Measurements from ENCODE around the gene RPLP2.
A peak's percentile ranks its signal among the peaks of the same experiment; 100 is the strongest.

RPLP2 gene

DNA sequence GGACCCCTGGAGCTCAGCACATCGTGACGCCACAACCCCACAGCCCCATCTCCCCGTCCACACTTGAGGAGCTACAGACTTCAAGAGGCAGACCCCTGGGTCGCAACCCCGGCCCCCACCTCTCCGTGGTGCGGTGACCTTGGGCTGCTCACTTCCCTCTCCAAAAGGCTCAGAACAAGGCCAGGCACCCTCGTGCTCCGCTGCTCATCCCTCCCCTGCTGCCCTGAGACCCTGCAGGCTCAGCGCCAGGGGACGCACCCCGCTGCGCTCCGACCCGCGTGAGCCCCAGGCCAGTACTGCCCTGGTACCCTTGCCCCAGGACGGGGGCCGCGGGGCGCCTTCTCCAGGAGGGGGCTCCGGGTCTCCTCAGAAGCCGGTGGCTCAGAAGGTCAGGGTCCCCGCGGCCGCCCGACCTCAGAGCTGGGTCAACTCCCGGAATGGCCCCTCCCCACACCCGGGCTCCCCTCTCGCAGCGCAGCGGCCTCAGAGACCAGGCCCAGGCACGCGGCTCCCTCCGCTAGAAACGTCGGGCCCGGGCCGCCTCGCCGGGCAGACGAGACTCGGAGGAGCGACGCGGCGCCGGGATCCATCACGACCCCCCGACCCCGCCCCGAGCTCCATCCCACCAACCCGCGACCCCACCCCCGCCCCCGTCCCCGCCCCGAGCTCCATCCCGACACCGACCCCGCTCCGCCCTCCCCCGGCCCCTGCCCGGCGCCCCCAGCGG is 33.0 kb upstream of the RPLP2 start:
- in situ Hi-C loops (cut with HindIII; ENCODE audit: low pct_ligation_motif_present, low sequenced_read_pairs): no loop called here
- Histone ChIP-seq H3K36me3 (replicated peaks) (peaks cover 23% of the 10 kb centered on the region), H3K27me3 (replicated peaks) (no peaks in the 10 kb centered on the region), H3K4me3 (ENCODE audit: low read depth, low read length) (peak overlapping the region; percentile 76), H3K27ac (peak overlapping the region; percentile 75)
- TF ChIP-seq, protein P1, sequence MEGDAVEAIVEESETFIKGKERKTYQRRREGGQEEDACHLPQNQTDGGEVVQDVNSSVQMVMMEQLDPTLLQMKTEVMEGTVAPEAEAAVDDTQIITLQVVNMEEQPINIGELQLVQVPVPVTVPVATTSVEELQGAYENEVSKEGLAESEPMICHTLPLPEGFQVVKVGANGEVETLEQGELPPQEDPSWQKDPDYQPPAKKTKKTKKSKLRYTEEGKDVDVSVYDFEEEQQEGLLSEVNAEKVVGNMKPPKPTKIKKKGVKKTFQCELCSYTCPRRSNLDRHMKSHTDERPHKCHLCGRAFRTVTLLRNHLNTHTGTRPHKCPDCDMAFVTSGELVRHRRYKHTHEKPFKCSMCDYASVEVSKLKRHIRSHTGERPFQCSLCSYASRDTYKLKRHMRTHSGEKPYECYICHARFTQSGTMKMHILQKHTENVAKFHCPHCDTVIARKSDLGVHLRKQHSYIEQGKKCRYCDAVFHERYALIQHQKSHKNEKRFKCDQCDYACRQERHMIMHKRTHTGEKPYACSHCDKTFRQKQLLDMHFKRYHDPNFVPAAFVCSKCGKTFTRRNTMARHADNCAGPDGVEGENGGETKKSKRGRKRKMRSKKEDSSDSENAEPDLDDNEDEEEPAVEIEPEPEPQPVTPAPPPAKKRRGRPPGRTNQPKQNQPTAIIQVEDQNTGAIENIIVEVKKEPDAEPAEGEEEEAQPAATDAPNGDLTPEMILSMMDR (IDR thresholded peaks at IDR 0.05; ENCODE audit: low read depth, low read length, missing control alignments): peak; percentile 15
- DNase-seq: no peak

DNA sequence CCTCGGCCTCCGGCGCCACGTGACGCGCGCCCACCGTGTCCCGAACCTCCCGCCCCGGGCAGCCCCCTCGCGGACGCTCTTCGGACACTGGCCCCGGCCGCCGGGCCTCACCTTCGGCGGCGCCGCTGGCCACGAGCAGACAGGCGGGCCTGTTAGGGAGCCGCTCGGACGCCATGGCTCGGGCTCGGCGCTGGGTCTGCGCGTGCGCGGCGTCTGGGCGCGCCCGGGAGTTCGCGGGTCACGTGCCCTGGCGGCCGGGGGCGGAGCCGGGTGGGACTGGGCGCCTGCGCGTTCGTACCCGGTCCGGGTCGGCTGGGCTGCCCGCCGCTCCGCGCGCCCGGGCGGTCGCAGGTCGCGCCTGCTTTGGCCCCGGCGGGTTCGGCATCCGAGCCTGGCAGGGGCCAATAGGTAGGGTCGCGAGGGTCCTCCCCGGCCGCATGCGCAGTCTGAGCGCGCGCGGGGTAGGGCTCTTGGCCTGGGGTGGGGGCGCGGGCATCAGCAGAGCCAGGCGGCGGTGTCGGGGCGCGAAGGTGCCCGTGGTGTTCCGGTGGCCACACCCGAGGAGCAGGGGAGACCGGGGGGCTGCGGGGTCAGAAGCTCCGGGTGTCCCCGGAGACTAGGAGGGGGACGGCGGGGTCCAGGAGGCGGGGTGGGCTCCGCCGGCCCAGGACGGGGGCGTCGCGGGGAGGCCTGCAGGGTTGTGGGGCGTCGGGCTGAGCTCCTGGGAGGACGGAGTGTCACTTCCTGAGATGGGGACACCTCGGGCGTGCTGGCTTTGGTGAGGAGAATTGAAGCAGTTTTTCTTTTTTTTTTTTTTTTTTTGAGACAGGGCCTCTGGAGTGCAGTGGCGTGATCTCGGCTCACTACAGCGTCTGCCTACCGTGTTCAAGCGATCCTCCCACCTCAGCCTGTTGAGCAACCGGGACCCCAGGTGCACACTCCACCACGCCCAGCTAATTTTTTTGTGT is 32.2 kb upstream of the RPLP2 start, which contains the start of gene GATD1:
TSS of gene GATD1 (minus strand) at position 200 of the 968 bp plus-strand sequence. CDS start at position 175, 25 bp downstream.
- in situ Hi-C loops (cut with HindIII; ENCODE audit: low pct_ligation_motif_present, low sequenced_read_pairs): no loop called here
- TF ChIP-seq, protein P1 (IDR thresholded peaks at IDR 0.05; ENCODE audit: low read depth, low read length, missing control alignments): no peak
- no peaks in the 10 kb centered on the region for H3K27me3 ChIP-seq (replicated peaks)
- H3K36me3 ChIP-seq (replicated peaks): peaks cover 17% of the 10 kb centered on the region
- peak within 1 kb of the TSS; percentile 75 for H3K27ac ChIP-seq
- peak; percentile 74 for DNase-seq
- peak within 1 kb of the TSS; percentile 76 for H3K4me3 ChIP-seq (ENCODE audit: low read depth, low read length)

DNA sequence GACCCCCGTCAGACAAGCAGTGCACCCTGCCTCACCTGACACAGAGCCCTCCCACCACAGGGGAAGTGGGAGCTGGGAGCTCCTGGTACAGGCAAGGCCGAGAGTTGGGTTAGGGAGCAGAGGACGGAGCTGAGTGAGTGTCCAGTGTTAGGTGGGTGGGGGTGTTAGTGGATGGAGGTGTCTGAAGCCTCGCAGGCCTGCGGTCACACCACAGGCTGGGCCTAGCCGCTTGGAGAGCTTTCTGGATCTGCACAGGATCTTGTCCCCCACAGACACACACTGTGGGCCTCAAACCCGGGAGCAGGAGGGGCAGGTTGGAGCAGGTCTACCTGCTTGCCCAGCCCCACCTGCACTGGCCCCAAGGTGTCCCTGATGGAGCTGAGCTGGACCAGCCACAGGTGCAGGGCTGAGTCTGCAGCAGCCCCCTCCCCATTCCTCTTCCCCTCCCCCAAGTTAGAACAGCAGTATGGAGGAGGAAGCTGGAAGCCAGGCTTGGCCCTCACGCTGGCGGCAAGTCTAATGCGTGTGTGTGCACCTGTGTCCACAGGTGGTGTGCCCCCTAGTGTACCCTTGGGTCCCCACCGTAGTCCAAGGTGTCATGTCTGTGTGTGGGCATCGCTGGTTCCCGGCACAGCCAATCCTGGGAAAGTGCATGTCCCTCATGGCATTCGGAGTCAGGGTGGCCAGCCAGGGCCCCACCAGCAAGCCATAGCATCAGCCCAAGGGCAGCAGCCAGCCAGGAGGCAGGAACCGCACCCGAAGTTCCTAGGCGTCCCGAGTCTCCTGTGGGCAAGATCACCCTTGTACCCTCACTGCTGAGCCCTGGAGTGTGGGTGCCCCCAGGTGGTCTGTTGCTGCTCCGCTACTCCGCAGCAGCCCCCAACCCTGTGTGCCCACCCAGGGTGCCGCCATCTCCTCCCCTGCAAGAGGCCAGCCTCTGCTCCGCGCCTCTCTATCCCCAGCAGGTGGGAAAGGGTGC is 30.5 kb upstream of the RPLP2 start:
- TF ChIP-seq, protein P1 (IDR thresholded peaks at IDR 0.05; ENCODE audit: low read depth, low read length, missing control alignments): no peak
- Histone ChIP-seq H3K27me3 (replicated peaks) (no peaks in the 10 kb centered on the region), H3K36me3 (replicated peaks) (peaks cover 2% of the 10 kb centered on the region), H3K27ac (no peak overlapping the region), H3K4me3 (ENCODE audit: low read depth, low read length) (no peak overlapping the region)
- in situ Hi-C loops (cut with HindIII; ENCODE audit: low pct_ligation_motif_present, low sequenced_read_pairs): no loop called here
- DNase-seq: no peak

DNA sequence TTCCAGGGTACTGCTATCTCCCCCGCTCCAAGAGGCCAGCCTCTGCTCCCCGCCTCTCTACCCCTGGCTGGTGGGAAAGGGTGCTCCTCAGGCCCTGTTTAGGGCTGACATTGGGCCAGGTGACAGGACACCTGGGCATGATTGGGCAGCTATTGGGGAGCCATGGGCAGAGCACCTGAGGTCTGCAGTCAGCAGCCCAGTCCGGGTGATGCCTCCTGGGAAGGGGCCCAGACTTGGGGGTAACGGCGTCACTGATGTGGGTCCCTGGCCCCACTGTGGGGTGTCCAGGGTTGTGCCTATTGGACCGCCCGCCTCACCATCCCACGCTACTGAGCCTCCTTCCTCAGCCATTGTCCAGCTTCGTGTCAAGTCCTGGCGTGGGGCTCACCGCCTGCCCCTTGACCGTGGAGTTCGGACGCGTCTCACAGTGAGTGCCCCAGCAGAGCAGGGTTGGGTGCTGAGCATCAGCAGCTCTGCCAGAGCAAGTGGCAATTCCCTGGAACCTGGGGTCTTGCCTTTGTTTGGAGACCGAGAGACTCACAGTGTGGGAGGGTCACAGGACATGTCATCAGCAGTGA is 29.7 kb upstream of the RPLP2 start:
- TF ChIP-seq, protein P1 (IDR thresholded peaks at IDR 0.05; ENCODE audit: low read depth, low read length, missing control alignments): no peak
- Histone ChIP-seq H3K27me3 (replicated peaks) (no peaks in the 10 kb centered on the region), H3K27ac (no peak overlapping the region), H3K36me3 (replicated peaks) (no peaks in the 10 kb centered on the region), H3K4me3 (ENCODE audit: low read depth, low read length) (no peak overlapping the region)
- no peak for DNase-seq
- in situ Hi-C loops (cut with HindIII; ENCODE audit: low pct_ligation_motif_present, low sequenced_read_pairs): no loop called here
